ENCODE results near the gene LIPC. TPM values are rescaled to one million over a fixed set of nuclear protein-coding genes. Genes with fewer than 3 reads are reported as not detected.

The LIPC gene
- total RNA-seq, 1 experiment from 2014 or later = not detected

DNA sequence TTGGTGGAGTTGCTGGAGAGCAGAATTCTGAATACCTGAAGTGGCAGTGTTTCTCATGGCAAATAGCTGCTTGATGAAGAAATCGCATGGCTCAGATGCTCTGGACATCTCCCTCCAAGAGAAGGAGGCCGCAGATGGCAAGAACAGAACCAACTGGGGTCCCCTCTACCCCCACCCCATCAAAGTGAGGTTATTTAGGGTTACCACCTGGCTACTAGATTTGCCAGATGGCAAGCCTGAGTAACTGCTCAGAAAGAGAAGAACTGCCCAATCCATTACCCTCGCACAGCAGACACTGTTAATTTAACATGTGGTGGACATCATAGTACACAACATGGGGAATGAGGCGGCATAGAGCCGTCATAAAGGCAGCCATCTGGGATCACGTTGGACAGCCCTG, 30.5 kb upstream of the LIPC start:
- H3K9ac ChIP-seq (ENCODE audit: low read length) = no peak overlapping the region
- no peaks in the 10 kb centered on the region for H3K36me3 ChIP-seq (ENCODE audit: control insufficient read depth in 1 of 2, insufficient read depth in 2 of 2, low read length in 2 of 2)
- ChIA-PET RAD21 (ENCODE audit: low non-redundant PET in 1 of 2, low total read pairs in 2 of 2, uncharacterized antibody in 2 of 2, unreplicated experiment in 2 of 2) (interaction anchor here in 1 of 2 experiments (0.6 kb wide), 1 partner anchor 69 kb away, joined by 3 read pairs; no protein-coding TSS in a partner anchor), POLR2A (no interaction called here), CTCF (no interaction called here)
- no peak overlapping the region for H3K4me2 ChIP-seq (ENCODE audit: low read length)
- H3K4me1 ChIP-seq (ENCODE audit: control insufficient read depth in 1 of 2, insufficient read depth in 2 of 2, low read length in 2 of 2) = no peaks in the 10 kb centered on the region
- ATAC-seq (no peak), DNase-seq (ENCODE audit: low read depth, low spot score) (no peak)
- no peak overlapping the region for H2AFZ ChIP-seq (ENCODE audit: low read depth, low read length, poor library complexity, severe bottlenecking)
- BruUV-seq (replicated peaks) = no TSS peak
- H3K79me2 ChIP-seq (ENCODE audit: insufficient read depth, low read length) = no peaks in the 10 kb centered on the region
- no peaks in the 10 kb centered on the region for H4K20me1 ChIP-seq (ENCODE audit: insufficient read depth)
- H3K27ac ChIP-seq (ENCODE audit: low read depth, low read length) = no peak overlapping the region
- no peak overlapping the region for H3K4me3 ChIP-seq (replicated peaks in 1 of 2; ENCODE audit: low read depth in 1 of 2, low read length in 2 of 2)
- TF ChIP-seq ELF1 (IDR thresholded peaks at IDR 0.05; ENCODE audit: borderline replicate concordance, low read depth) = no peak
- no peak for TF ChIP-seq SP1 (IDR thresholded peaks at IDR 0.05; ENCODE audit: low read depth)
- TF ChIP-seq FOSL1 (IDR thresholded peaks at IDR 0.05; ENCODE audit: low read depth) = no peak
- no peak for TF ChIP-seq EZH2 (IDR thresholded peaks at IDR 0.05)
- TF ChIP-seq SIN3A (IDR thresholded peaks at IDR 0.05; ENCODE audit: low read depth) = no peak
- no peak for TF ChIP-seq RAD21 (IDR thresholded peaks at IDR 0.05; ENCODE audit: low read depth)
- no peak for TF ChIP-seq YY1 (IDR thresholded peaks at IDR 0.05; ENCODE audit: extremely low read depth, insufficient replicate concordance, low read depth, low read length)
- no peak for TF ChIP-seq SRF (IDR thresholded peaks at IDR 0.05; ENCODE audit: low read depth)
- no peak for TF ChIP-seq JUND (IDR thresholded peaks at IDR 0.05)
- no peak for TF ChIP-seq TCF7L2 (IDR thresholded peaks at IDR 0.05; ENCODE audit: borderline replicate concordance, extremely low read depth, insufficient read depth, insufficient read length)
- TF ChIP-seq, protein P1, sequence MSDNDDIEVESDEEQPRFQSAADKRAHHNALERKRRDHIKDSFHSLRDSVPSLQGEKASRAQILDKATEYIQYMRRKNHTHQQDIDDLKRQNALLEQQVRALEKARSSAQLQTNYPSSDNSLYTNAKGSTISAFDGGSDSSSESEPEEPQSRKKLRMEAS (IDR thresholded peaks at IDR 0.05) = no peak
- no peak for TF ChIP-seq EZH2phosphoT487 (IDR thresholded peaks at IDR 0.05; ENCODE audit: borderline replicate concordance)
- TF ChIP-seq, protein P2, sequence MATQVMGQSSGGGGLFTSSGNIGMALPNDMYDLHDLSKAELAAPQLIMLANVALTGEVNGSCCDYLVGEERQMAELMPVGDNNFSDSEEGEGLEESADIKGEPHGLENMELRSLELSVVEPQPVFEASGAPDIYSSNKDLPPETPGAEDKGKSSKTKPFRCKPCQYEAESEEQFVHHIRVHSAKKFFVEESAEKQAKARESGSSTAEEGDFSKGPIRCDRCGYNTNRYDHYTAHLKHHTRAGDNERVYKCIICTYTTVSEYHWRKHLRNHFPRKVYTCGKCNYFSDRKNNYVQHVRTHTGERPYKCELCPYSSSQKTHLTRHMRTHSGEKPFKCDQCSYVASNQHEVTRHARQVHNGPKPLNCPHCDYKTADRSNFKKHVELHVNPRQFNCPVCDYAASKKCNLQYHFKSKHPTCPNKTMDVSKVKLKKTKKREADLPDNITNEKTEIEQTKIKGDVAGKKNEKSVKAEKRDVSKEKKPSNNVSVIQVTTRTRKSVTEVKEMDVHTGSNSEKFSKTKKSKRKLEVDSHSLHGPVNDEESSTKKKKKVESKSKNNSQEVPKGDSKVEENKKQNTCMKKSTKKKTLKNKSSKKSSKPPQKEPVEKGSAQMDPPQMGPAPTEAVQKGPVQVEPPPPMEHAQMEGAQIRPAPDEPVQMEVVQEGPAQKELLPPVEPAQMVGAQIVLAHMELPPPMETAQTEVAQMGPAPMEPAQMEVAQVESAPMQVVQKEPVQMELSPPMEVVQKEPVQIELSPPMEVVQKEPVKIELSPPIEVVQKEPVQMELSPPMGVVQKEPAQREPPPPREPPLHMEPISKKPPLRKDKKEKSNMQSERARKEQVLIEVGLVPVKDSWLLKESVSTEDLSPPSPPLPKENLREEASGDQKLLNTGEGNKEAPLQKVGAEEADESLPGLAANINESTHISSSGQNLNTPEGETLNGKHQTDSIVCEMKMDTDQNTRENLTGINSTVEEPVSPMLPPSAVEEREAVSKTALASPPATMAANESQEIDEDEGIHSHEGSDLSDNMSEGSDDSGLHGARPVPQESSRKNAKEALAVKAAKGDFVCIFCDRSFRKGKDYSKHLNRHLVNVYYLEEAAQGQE (IDR thresholded peaks at IDR 0.05; ENCODE audit: low read depth) = no peak
- TF ChIP-seq ZFX (IDR thresholded peaks at IDR 0.05) = no peak
- no peaks in the 10 kb centered on the region for H3K9me3 ChIP-seq (ENCODE audit: control insufficient read depth in 1 of 2, insufficient read depth in 1 of 2, low read depth in 1 of 2, low read length in 2 of 2)
- H3K27me3 ChIP-seq (ENCODE audit: insufficient read depth, low read length) = no peaks in the 10 kb centered on the region
- intact Hi-C loops (cut with micrococcal nuclease) = no loop called here
- H3K9me2 ChIP-seq (ENCODE audit: insufficient read depth) = no peaks in the 10 kb centered on the region
